GM23338 (cell line): ENCODE results near the gene LRRFIP2. TPM values are rescaled to one million over a fixed set of nuclear protein-coding genes. Genes with fewer than 3 reads are reported as not detected.

Experiments
- ATAC-seq: fragments of 200-7000 bp; cut with Tn5 transposase; 3 replicates; pipeline ENCODE4 v1.9.1; 2020
- DNase-seq: peaks from one replicate; pipeline ENCODE4 v3.0.0-alpha.2; 2015; ENCODE audit warnings: low spot score
- H2AFZ ChIP-seq: fragments of 200-600 bp; sonication (generic); 2 replicates; pipeline ENCODE4 v1.8.0; 2016; ENCODE audit warnings: antibody characterized with exemption, mild to moderate bottlenecking, moderate library complexity
- H3F3A ChIP-seq: fragments of 200-600 bp; sonication (generic); replicated peaks from 2 replicates; pipeline ENCODE4 v1.8.0; 2017; ENCODE audit warnings: antibody characterized with exemption, mixed run types, low read depth
- H3K27ac ChIP-seq: fragments of 200-600 bp; sonication (generic); 2 replicates; pipeline ENCODE4 v1.6.1; 2016; ENCODE audit warnings: low read depth
- H3K27me3 ChIP-seq: fragments of 200-600 bp; sonication (generic); 2 replicates; pipeline ENCODE4 v1.8.0; 2016; ENCODE audit warnings: mild to moderate bottlenecking, mixed run types, moderate library complexity; ENCODE audit not compliant: insufficient read depth
- H3K36me3 ChIP-seq: fragments of 200-600 bp; sonication (generic); 2 replicates; pipeline ENCODE4 v1.8.0; 2016; ENCODE audit warnings: mild to moderate bottlenecking; ENCODE audit not compliant: insufficient read depth
- H3K4me1 ChIP-seq: fragments of 200-600 bp; sonication (generic); 2 replicates; pipeline ENCODE4 v1.8.0; 2016; ENCODE audit warnings: mild to moderate bottlenecking, moderate library complexity; ENCODE audit not compliant: insufficient read depth
- H3K4me2 ChIP-seq: fragments of 200-600 bp; sonication (generic); 2 replicates; pipeline ENCODE4 v1.7.1; 2017; ENCODE audit warnings: mixed run types
- H3K4me3 ChIP-seq: fragments of 200-600 bp; sonication (generic); 2 replicates; pipeline ENCODE4 v1.6.1; 2016; ENCODE audit warnings: mixed run types
- H3K79me2 ChIP-seq: fragments of 200-600 bp; sonication (generic); replicated peaks from 2 replicates; pipeline ENCODE4 v1.8.0; 2017; ENCODE audit warnings: mild to moderate bottlenecking; ENCODE audit not compliant: insufficient read depth
- H3K9me2 ChIP-seq: fragments of 200-600 bp; sonication (generic); 2 replicates; pipeline ENCODE4 v1.8.0; 2017; ENCODE audit not compliant: insufficient read depth
- H4K20me1 ChIP-seq: fragments of 200-600 bp; sonication (generic); replicated peaks from 2 replicates; pipeline ENCODE4 v1.8.0; 2017; ENCODE audit warnings: mild to moderate bottlenecking; ENCODE audit not compliant: insufficient read depth
- H3K27ac Mint-ChIP-seq: 2 replicates; pipeline ENCODE4 v1.8.0; 2020; ENCODE audit warnings: inconsistent platforms, mild to moderate bottlenecking, moderate library complexity, mixed read lengths
- H3K27me3 Mint-ChIP-seq: 3 replicates; pipeline ENCODE4 v1.8.0; 2022; ENCODE audit warnings: low read depth, mild to moderate bottlenecking, moderate library complexity, mixed read lengths, inconsistent platforms; ENCODE audit not compliant: insufficient read depth, poor library complexity
- H3K36me3 Mint-ChIP-seq: 3 replicates; pipeline ENCODE4 v1.8.0; 2021; ENCODE audit warnings: low read depth, mild to moderate bottlenecking, inconsistent platforms, moderate library complexity, mixed read lengths
- H3K4me1 Mint-ChIP-seq: 3 replicates; pipeline ENCODE4 v1.8.0; 2020; ENCODE audit warnings: mild to moderate bottlenecking, inconsistent platforms, mixed read lengths
- H3K4me3 Mint-ChIP-seq: 3 replicates; pipeline ENCODE4 v1.8.0; 2021; ENCODE audit warnings: moderate library complexity, mild to moderate bottlenecking, inconsistent platforms, mixed read lengths
- H3K9me3 Mint-ChIP-seq: 3 replicates; pipeline ENCODE4 v1.8.0; 2020; ENCODE audit warnings: moderate library complexity, mild to moderate bottlenecking, inconsistent platforms, mixed read lengths
- CREB1 ChIP-seq: fragments of 250-450 bp; sonication (Bioruptor Pico); IDR thresholded peaks from 2 replicates; pipeline ENCODE4 v1.5.0; 2020; ENCODE audit warnings: low read depth, mild to moderate bottlenecking, moderate library complexity
- CTCF ChIP-seq, 2 experiments: fragments of 200-600 bp in 1 of 2; sonication (generic) in 1 of 2; conservative IDR thresholded peaks; 2 replicates each; pipeline versions ENCODE4 v1.5.1 to v1.6.1; 2016 to 2017; ENCODE audit warnings: antibody characterized with exemption in 2 of 2, low read depth in 2 of 2, mild to moderate bottlenecking in 2 of 2, moderate library complexity in 1 of 2
- EZH2 ChIP-seq: fragments of 200-600 bp; sonication (generic); IDR thresholded peaks from one replicate; pipeline ENCODE4 v1.8.0; 2017; ENCODE audit warnings: antibody characterized with exemption, mild to moderate bottlenecking, low read depth; ENCODE audit not compliant: unreplicated experiment
- JUNB ChIP-seq: IDR thresholded peaks from one replicate; pipeline ENCODE4 v1.6.1; 2016; ENCODE audit warnings: antibody characterized with exemption; ENCODE audit not compliant: unreplicated experiment
- NANOG ChIP-seq: IDR thresholded peaks from 2 replicates; pipeline ENCODE4 v1.6.1; 2016; ENCODE audit warnings: antibody characterized with exemption, borderline replicate concordance
- STAT1 ChIP-seq: IDR thresholded peaks from one replicate; pipeline ENCODE4 v1.6.1; 2016; ENCODE audit warnings: antibody characterized with exemption; ENCODE audit not compliant: unreplicated experiment
- ZNF114 ChIP-seq: fragments of 250-450 bp; sonication (Bioruptor Pico); IDR thresholded peaks from 2 replicates; pipeline ENCODE4 v1.5.0; 2020; ENCODE audit warnings: mild to moderate bottlenecking, moderate library complexity
- ZNF331 ChIP-seq: fragments of 250-450 bp; sonication (Bioruptor Pico); IDR thresholded peaks from 2 replicates; pipeline ENCODE4 v1.5.0; 2020; ENCODE audit warnings: low read depth, mild to moderate bottlenecking, moderate library complexity
- ZNF462 ChIP-seq: fragments of 250-450 bp; sonication (Bioruptor Pico); IDR thresholded peaks from 2 replicates; pipeline ENCODE4 v1.5.0; 2020; ENCODE audit warnings: mild to moderate bottlenecking, moderate library complexity
- polyA plus RNA-seq: library from polyadenylated mRNA; unstranded; fragments of >200 nt; fragmentation: Nextera tagmentation; extraction: Ambion mirVana; gene quantifications from 2 replicates; pipeline ENCODE4 v1.2.1, GENCODE V29; 2016
- total RNA-seq: library from RNA; depleted of rRNA; stranded (reverse); fragments of >200 nt; shearing (Covaris generic); gene quantifications from 2 replicates; pipeline ENCODE4 v1.2.3, GENCODE V29; 2014

The LRRFIP2 gene
- total and polyA plus RNA-seq, 2 experiments from 2014 or later: 20.3 to 29.0 TPM

DNA sequence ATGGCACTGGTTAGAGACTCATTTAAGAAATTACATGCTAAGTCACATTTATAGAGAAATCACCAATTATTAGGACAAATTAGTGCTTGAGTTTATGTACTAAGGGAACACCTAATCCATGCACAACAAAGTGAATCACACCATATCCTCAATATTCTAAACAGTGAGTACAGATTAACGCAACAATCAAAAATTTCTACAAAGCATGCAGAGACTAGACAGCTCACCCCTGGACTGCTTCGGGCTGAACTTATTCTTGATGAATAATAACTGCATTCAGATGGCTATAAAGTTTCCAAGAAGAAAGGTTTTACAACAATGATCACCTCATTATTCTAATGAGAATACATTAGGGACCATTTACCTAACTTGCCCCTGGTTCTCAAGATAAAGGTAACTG lies 66.5 kb downstream of the LRRFIP2 start:
- Mint-ChIP-seq H3K27ac (no peak overlapping the region), H3K4me1 (no peaks in the 10 kb centered on the region; the same call in 2 of the 3 replicates), H3K27me3 (no peaks in the 10 kb centered on the region), H3K36me3 (no peaks in the 10 kb centered on the region), H3K4me3 (no peak overlapping the region), H3K9me3 (no peaks in the 10 kb centered on the region)
- Histone ChIP-seq H3K27me3 (no peaks in the 10 kb centered on the region), H3K79me2 (no peaks in the 10 kb centered on the region), H3F3A (no peaks in the 10 kb centered on the region), H3K36me3 (no peaks in the 10 kb centered on the region), H3K9me2 (no peaks in the 10 kb centered on the region), H4K20me1 (no peaks in the 10 kb centered on the region; the same call in 1 of the 2 replicates), H3K27ac (no peak overlapping the region), H3K4me3 (no peak overlapping the region), H3K4me1 (no peaks in the 10 kb centered on the region), H3K4me2 (no peak overlapping the region), H2AFZ (no peak overlapping the region)
- TF ChIP-seq ZNF331 (CRISPR knock-in tag): no peak
- TF ChIP-seq EZH2: no peak
- no peak for TF ChIP-seq JUNB
- TF ChIP-seq NANOG: no peak
- TF ChIP-seq ZNF462 (CRISPR knock-in tag): no peak
- TF ChIP-seq CREB1 (CRISPR knock-in tag): no peak
- TF ChIP-seq ZNF114 (CRISPR knock-in tag): no peak
- no peak for TF ChIP-seq CTCF (conservative IDR thresholded peaks at IDR 0.05; ENCODE audit: low read depth in 2 of 2)
- no peak for TF ChIP-seq STAT1
- DNase-seq (no peak), ATAC-seq (no peak)
